GM21619 (cell line): ENCODE results near the gene DIPK1C.

Source experiments
- ATAC-seq: cut with Tn5 transposase; IDR thresholded peaks from one replicate; pipeline ENCODE4 v1.9.1; 2021; ENCODE audit not compliant: unreplicated experiment

Gene DIPK1C

DNA sequence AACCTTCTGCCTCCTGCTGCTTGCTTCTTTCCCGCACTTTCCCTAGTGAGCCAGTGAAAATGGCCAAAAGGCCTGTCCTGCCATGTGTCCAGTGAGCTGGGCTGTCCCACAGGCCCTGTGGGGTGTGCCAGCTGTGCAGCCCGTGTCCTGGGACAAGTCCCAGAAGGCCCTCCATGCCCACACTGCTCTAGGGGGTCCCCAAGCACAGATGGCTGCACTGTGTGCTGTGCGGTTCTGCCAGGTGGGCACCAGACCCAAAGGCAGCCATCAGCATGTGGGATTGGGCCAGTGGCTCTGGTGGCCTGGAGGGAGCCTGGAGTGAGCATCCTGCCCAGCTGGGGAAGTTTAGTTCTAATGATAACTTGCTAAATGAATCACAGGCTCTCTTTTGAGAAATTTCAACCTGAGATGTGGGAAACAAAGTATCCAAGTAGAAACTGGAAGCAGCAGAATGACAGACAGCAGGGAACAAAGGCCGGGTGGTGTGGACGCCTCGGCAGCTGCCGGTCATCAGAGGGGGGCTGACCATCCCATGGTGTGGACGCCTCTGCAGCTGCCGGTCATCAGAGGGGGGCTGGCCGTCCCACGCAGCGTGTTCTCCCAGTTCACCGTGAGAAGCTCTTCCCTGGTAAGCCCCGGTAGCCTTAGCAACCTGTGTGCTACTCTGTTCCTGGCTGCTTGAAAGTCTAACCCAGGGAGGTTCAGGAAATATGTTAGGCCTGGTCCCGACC lies 29.2 kb upstream of the DIPK1C start:
- ATAC-seq = no peak

GRCh38 chr18:74482697-74483096 lies 25.6 kb upstream of the DIPK1C start:
- ATAC-seq = no peak

DNA sequence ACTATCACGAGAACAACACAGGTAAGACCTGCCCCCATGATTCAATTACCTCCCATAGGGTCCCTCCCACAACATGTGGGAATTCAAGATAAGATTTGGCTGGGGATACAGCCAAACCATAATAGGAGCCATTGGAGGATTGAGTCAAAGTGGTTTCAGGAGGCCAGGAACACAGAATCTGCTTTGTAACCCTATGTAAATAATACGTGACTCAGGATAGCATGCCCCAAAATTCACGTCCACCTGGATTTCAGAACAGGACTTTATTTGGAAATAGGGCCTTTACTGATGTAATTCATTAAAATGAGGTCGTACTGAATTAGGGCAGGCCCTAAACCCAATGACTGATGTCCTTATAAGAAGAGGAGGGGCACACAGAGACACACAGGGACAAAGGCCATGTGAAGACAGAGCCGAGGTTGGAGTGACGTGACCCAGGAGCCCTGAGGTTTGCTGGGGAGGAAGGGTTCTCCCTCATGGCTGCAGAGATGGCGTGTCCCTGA lies 23.1 kb upstream of the DIPK1C start:
- no peak for ATAC-seq

- no peak for ATAC-seq
Measured at GRCh38 chr18:74479486-74480148, 22.5 kb upstream of the DIPK1C start.

DNA sequence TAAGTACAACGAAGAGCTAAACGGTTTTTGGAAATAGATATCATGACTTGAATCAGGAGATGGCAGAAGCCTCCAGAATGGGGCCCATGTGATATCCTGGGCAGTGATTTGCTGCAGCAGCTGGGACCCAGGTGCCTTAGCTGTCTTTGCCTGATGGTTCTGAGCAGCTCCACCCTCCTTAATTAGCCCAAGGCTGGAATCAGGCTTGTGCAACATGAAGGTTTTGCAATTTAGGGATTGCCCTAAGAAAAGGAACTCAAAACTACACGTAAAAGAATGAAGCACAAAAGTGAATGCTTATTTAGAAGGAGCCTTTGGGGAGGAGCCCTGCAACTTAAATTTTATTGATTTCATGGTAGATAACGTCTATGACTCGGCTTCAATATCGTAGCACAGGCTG lies 21.8 kb upstream of the DIPK1C start:
- ATAC-seq = no peak

DNA sequence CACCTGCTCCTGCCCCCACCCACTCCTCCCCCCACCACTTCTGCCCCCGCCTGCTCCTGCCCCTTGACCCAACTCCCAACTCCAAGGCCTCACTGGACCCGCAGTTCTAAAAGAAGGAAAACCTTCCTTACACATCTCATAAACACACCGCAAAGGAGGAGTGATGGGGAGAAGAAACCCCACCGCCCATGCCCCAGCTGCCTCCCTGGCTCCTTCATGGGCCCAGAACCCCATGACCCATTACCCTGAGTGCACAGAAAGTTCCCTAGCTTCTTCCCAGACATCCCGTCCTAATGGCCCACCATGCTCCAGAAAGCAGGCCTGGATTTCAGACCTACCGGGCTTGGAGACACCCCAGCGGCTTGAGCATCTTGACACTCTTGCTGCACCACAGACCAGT lies 21.2 kb upstream of the DIPK1C start:
- ATAC-seq = no peak

DNA sequence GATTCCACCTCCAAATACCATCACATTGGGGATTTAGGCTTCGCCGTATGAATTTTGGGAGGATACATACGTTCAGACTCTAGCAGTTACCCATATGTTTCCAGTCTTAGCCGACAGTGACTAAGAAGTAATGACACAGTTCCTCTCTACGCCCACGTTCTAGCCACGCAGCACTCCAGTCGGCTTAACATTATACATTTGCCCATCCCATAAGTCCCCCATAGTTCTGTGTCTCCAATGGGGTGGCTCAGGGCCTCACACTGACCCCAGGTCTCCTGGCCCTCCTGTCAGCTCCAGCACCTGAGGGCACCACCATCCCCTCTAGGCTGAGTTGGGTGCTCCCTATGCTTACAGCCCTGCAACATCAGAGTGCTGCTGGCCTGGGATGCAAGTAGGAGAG lies 20.7 kb upstream of the DIPK1C start:
- ATAC-seq = no peak

GRCh38 chr18:74476140-74476539 lies 19.0 kb upstream of the DIPK1C start:
- no peak for ATAC-seq

GRCh38 chr18:74473976-74474640 lies 17.0 kb upstream of the DIPK1C start:
- ATAC-seq = no peak

DNA sequence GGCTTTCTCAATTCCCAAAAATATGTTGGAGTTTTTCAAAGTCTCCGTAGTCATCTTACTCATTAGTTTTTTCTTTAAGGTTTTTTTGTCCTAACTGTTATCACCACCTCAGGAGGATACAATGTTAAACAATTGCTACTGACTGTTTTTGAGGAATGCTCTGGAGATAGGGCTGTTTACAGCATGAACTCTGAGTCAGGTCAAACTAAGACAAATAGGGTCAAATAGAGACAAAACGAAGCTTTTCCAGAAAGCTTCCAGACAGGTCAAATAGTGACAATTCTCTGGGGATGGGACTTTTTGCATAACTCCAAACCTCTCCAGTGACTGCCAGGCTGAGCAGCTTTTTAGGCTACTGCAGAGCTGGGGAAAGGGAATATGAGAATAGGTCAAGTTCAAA lies 15.2 kb upstream of the DIPK1C start:
- no peak for ATAC-seq

GRCh38 chr18:74468547-74469061 lies 11.5 kb upstream of the DIPK1C start:
- ATAC-seq = no peak

- ATAC-seq = no peak
Measured at GRCh38 chr18:74465775-74466174, 8.7 kb upstream of the DIPK1C start.

- ATAC-seq = no peak
Measured at GRCh38 chr18:74463983-74464382, 6.9 kb upstream of the DIPK1C start.

GRCh38 chr18:74463254-74463653 lies 6.1 kb upstream of the DIPK1C start:
- ATAC-seq = no peak

- no peak for ATAC-seq
Measured at GRCh38 chr18:74460825-74461224, 3.7 kb upstream of the DIPK1C start.

- ATAC-seq = no peak
Measured at GRCh38 chr18:74459889-74460288, 2.8 kb upstream of the DIPK1C start.

GRCh38 chr18:74457725-74458421 lies 765 bp upstream of the DIPK1C start:
- no peak for ATAC-seq

DNA sequence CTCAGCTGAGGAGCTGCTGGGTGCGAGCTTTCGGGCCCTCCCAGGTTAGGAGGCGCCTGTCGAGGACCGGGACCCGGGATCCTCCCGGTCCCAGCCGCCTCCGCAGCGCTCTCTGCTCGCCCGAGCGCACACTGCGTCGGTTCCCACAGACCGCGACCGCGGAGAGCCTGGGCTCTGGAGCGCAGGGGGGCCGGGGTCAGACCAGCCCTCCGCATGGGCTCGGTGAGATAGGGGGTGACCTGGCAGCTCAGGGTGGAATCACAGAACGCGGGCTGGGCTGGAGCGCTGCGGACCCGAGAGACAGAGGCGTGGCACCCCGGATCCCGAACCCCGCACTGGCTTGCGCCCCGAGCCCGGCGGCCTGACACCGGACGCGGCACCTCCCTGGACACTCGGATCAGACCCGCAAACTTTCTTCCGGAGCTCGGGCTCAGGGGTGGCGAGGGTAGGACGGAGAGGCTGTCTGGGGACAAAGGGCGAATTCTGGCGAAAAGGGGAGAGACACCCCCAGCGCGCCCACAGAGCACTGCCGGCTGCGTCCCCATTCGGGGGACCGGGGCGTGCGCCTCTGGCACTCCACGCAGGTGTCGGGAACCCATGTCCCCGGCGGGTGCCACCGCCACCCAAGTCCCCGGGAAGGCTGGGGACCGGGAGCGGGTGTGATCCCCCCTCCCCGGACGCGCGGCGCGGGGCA lies 612 bp downstream of the DIPK1C start:
- ATAC-seq = no peak

- no peak for ATAC-seq
Measured at GRCh38 chr18:74456017-74456348, 1.1 kb downstream of the DIPK1C start.

DNA sequence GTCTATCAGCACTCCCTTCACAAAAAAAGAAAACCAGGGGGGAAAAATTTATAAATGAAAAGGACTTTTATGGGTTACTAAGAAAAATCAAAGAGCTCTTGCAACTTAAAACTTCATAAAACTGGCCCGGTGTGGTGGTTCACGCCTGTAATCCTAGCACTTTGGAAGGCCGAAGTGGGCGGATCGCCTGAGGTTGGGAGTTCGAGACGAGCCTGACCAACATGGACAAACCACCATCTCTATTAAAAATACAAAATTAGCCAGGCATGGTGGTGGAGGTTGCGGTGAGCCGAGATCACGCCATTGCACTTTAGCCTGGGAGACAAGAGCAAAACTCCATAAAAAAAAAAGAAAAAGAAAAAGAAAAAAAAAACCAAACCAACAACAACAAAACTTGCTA lies 1.7 kb downstream of the DIPK1C start:
- ATAC-seq = no peak

- ATAC-seq = no peak
Measured at GRCh38 chr18:74454279-74454751, 2.8 kb downstream of the DIPK1C start.
